Thyroid gland (tissue), 4 donors: ENCODE data around the gene UGT3A1. TPM values are rescaled to one million over a fixed set of nuclear protein-coding genes. Genes with fewer than 3 reads are reported as not detected.
"Not testable (repeated sequence)": the region's sequence is repeated elsewhere in the genome, so short reads cannot be mapped to it uniquely, and the experiment has no call there.

Experiments
- DNase-seq, 2 donors: peaks; one replicate each; pipeline ENCODE4 v3.0.0-alpha.2; 2019
- H3K27ac ChIP-seq, 3 donors: fragments of 200-600 bp; sonication (generic); 1 replicate in 2 of 3; 2 replicates in 1 of 3; pipeline ENCODE4 v1.5.1; 2016 to 2019; ENCODE audit warnings: mild to moderate bottlenecking in 1 of 3, moderate library complexity in 1 of 3
- H3K27me3 ChIP-seq: fragments of 200-600 bp; sonication (generic); one replicate; pipeline ENCODE4 v1.5.1; 2019
- H3K36me3 ChIP-seq, 2 donors: fragments of 200-600 bp; sonication (generic); one replicate each; pipeline ENCODE4 v1.5.1; 2016 to 2019
- H3K4me1 ChIP-seq, 2 donors: fragments of 200-600 bp; sonication (generic); one replicate each; pipeline ENCODE4 v1.5.1; 2017 to 2019
- H3K4me3 ChIP-seq, 3 donors: fragments of 200-600 bp; sonication (generic); replicated peaks in 1 of 3; 1 replicate in 2 of 3; 2 replicates in 1 of 3; pipeline ENCODE4 v1.5.1; 2016; ENCODE audit warnings: mild to moderate bottlenecking in 1 of 3
- H3K9me3 ChIP-seq: fragments of 200-600 bp; sonication (generic); one replicate; pipeline ENCODE4 v1.5.1; 2017
- CTCF ChIP-seq, 6 experiments: fragments of 200-600 bp in 3 of 6; fragments of 450-650 bp in 3 of 6; sonication (generic) in 3 of 6; IDR thresholded peaks; one replicate each; pipeline ENCODE4 v1.5.1; 2016 to 2019; ENCODE audit warnings: antibody characterized with exemption in 6 of 6, mild to moderate bottlenecking in 2 of 6, inconsistent platforms in 1 of 6, moderate library complexity in 1 of 6
- POLR2A ChIP-seq, 2 donors: fragments of 450-650 bp; IDR thresholded peaks; one replicate each; pipeline ENCODE4 v1.6.1; 2017; ENCODE audit warnings: antibody characterized with exemption in 2 of 2, mild to moderate bottlenecking in 2 of 2, moderate library complexity in 1 of 2
- WGBS, 2 donors: methylation state at CpG; one replicate each; pipeline ENCODE4 v1.1.5; 2017; 5-methylcytosine and 5-hydroxymethylcytosine counted together
- intact Hi-C: fragments of 100-400 bp; cut with DNase I; formaldehyde crosslinking; loops from one replicate; pipeline ENCODE4 v1.15.1; 2023
- total RNA-seq, 4 donors: library from RNA; depleted of rRNA; stranded (reverse); fragments of >200 nt; gene quantifications; one replicate each; pipeline ENCODE4 v1.2.3, GENCODE V29; 2016

UGT3A1 gene
- not detected for total RNA-seq

GRCh38 chr5:35990941-35991611 is at the start of gene UGT3A1:
UGT3A1 (minus strand) TSS chr5:35991390; CDS start chr5:35991240, 150 bp downstream.
- Histone ChIP-seq H3K36me3 (no peaks in the 10 kb centered on the region), H3K27me3 (no peaks in the 10 kb centered on the region), H3K27ac (no peak within 1 kb of the TSS), H3K9me3 (no peaks in the 10 kb centered on the region), H3K4me1 (no peaks in the 10 kb centered on the region), H3K4me3 (no peak within 1 kb of the TSS)
- WGBS, 2 donors = 15% methylated on average over 16 to 24 of the region's 25 CpGs
- no peak for DNase-seq
- intact Hi-C loops = no loop called here
- no peak for TF ChIP-seq CTCF (IDR thresholded peaks at IDR 0.05)
- TF ChIP-seq POLR2A (IDR thresholded peaks at IDR 0.05) = no peak

DNA sequence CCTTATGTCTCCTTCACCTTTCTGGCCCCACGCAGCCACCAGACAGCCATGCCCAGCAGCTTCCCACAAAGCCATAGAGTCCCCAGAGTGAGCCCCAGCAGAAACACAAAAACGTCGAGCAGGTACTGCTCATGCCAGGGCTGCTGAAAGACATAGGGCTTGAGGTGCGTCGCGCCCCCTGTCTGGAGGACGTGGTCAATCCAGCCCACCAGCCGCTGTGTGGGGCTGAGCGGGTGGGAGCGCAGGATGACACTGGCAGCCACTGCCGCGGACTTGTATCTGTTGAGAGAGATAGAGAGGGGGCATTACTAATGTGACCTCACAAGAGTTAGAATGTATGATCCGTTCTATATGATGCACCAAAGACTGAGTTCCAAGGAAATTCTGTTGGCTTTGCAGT is 44.5 kb upstream of the UGT3A1 start:
- H3K27me3 ChIP-seq = no peaks in the 10 kb centered on the region
- peaks cover 4 to 5% of the 10 kb centered on the region in 2 donors for H3K4me1 ChIP-seq
- TF ChIP-seq POLR2A (IDR thresholded peaks at IDR 0.05) (no peak), CTCF (IDR thresholded peaks at IDR 0.05) (no peak)
- no peak overlapping the region for H3K27ac ChIP-seq
- intact Hi-C loops = no loop called here
- no peak for DNase-seq
- WGBS, 2 donors = 91 to 96% methylated on average over 13 of the region's 13 CpGs
- no peaks in the 10 kb centered on the region for H3K9me3 ChIP-seq
- H3K36me3 ChIP-seq = no peaks in the 10 kb centered on the region
- no peak overlapping the region for H3K4me3 ChIP-seq

DNA sequence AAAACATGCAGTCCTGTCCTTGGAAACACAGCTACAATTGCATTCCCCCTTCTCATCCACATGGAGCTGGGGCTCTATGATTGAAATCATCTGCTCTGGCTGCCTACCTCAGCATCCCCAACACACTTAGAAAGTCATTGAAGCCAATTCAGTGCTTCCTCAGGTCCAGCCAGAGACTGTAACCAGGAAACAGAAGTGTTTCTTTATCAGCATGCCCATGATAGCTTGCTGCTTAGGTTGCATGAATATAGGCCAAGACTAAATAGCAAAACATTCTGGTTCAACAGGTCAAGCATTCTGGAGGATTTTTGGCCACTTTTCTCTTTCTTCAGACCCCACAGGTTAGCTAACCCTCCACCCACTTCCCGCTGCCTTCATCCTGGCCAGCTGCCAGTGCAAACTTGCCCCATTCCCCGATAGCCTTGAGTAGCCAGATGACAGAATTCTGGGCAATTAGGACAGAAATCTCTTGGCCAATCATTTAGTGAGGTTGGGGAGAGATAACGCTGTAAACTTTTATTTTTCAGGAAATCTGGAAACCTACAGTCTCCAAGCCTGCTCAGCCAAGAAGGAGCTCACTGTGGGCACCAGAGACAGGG is 43.4 kb upstream of the UGT3A1 start:
- H3K27me3 ChIP-seq, H3K4me3 ChIP-seq, H3K36me3 ChIP-seq, H3K27ac ChIP-seq, DNase-seq, H3K9me3 ChIP-seq, H3K4me1 ChIP-seq, intact Hi-C loops: not testable (repeated sequence)
- 47 to 58% methylated on average over 3 of the region's 3 CpGs for WGBS, 2 donors

DNA sequence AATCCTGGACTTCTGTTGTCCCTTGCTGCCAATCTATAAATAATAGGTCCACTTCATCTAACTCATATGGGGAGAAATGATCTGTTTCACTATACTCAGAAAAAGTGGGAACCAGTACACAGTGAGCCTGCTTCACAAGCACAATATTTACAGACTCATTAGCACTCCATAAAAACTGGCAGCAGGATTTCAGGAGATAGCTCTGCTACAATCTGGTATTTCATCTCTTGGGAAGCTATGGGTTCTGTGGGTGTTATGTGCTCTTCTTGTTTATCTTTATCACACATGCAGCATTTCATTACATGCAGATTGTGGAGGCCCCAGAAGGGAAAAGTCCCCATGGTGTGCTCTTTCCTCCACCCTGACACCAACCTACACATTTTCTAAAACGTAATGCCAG is 42.3 kb upstream of the UGT3A1 start:
- H3K27ac ChIP-seq = no peak overlapping the region
- H3K36me3 ChIP-seq = no peaks in the 10 kb centered on the region
- H3K4me3 ChIP-seq = no peak overlapping the region
- no peak for TF ChIP-seq POLR2A (IDR thresholded peaks at IDR 0.05)
- TF ChIP-seq CTCF (IDR thresholded peaks at IDR 0.05) = no peak
- 70 to 89% methylated on average over 1 of the region's 1 CpG for WGBS, 2 donors
- intact Hi-C loops = no loop called here
- H3K27me3 ChIP-seq = no peaks in the 10 kb centered on the region
- no peaks in the 10 kb centered on the region for H3K9me3 ChIP-seq
- DNase-seq = no peak
- no peaks in the 10 kb centered on the region for H3K4me1 ChIP-seq

DNA sequence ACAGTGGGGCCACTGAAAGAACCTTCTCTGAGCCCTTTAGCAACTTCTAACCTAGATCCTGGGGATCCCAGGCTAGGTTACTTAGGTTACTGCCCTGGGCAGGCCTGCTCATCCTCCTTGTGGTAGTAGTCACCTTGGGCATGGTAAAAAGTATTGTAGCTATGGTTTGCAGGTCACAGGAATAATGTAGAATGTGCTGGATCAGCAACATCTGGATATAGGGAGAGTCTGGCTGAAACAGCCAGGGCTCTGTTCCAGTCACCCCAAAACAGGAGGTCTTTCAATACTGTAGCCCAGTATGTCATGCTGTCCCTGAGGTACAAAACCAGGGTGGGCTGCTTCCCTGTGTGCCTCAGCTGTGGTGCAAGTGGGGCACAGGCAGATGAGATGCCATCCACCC is 41.9 kb upstream of the UGT3A1 start:
- no peak for TF ChIP-seq POLR2A (IDR thresholded peaks at IDR 0.05)
- no peak for TF ChIP-seq CTCF (IDR thresholded peaks at IDR 0.05)
- Histone ChIP-seq H3K36me3 (no peaks in the 10 kb centered on the region), H3K27ac (no peak overlapping the region), H3K27me3 (no peaks in the 10 kb centered on the region), H3K9me3 (no peaks in the 10 kb centered on the region), H3K4me3 (no peak overlapping the region), H3K4me1 (no peaks in the 10 kb centered on the region)
- intact Hi-C loops = no loop called here
- DNase-seq = no peak
